Choroid plexus epithelial cell (primary cell): ENCODE results near the gene SMO.
"Not testable (repeated sequence)": the region's sequence is repeated elsewhere in the genome, so short reads cannot be mapped to it uniquely, and the experiment has no call there.

Source experiments
- DNase-seq: peaks from one replicate; pipeline ENCODE4 v3.0.0-alpha.2; 2010; ENCODE audit warnings: low read depth
- H3K4me3 ChIP-seq: 2 replicates; pipeline ENCODE4 v1.5.1; 2011; ENCODE audit warnings: low read depth, mild to moderate bottlenecking, control low read depth, low read length, moderate library complexity
- CTCF ChIP-seq: conservative IDR thresholded peaks from 2 replicates; pipeline ENCODE4 v1.5.1; 2011; ENCODE audit warnings: low read depth, mild to moderate bottlenecking, control low read depth, inconsistent platforms, low read length, moderate library complexity

SMO gene

GRCh38 chr7:129218514-129219062, 30.2 kb downstream of the SMO start:
- peak; percentile 90 for TF ChIP-seq CTCF
- H3K4me3 ChIP-seq, result no peak overlapping the region
- DNase-seq, result peak; percentile 89

DNA sequence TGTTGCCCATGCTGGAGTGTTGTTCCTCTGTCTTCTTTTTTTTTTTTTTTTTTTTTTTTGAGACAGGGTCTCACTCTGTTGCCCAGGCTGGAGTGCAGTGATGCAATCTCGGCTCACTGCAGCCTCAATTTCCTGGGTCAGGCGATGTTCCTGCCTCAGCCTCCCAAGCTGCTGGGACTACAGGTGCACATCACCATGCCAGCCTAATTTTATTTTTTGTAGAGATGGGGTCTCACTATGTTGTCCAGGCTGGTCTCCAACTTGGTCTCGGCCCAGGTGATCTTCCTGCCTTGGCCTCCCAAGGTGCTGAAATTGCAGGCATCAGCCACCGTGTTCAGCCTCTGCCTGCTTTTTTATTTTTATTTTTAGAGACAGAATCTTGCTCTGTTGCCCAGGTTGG, 30.7 kb downstream of the SMO start:
- H3K4me3 ChIP-seq, DNase-seq: not testable (repeated sequence)

DNA sequence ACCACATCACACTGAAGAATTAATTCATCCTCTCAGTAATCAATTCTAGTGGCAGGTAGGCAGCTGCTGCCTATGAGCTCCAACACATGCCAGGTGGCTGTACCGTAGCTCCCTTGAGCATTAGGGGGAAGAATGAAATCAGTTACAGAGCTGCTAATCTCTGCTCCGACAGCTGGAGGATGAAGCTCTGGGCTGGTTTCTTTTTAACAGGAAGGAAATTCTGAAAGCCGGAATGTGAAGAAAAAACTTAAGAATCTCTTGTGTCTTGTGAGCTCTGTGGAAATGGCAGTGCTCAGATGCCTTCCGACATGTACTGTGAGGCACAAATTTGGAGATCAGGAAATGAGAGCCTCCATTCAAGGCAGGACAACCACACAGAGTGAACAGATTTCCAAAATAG, 33.6 kb downstream of the SMO start:
- DNase-seq, result peak; percentile 46
- no peak for TF ChIP-seq CTCF
- H3K4me3 ChIP-seq, result no peak overlapping the region

- peak; percentile 98 for DNase-seq
- peak within 1 kb of the TSS; percentile 80 for H3K4me3 ChIP-seq
- TF ChIP-seq CTCF, result no peak
Measured at GRCh38 chr7:129224251-129225205, 36.1 kb downstream of the SMO start, which contains the start of gene AHCYL2. Gene AHCYL2, plus strand, starts transcription at chr7:129225030.

GRCh38 chr7:129225206-129225930, 36.9 kb downstream of the SMO start:
- DNase-seq, result peak; percentile 45
- no peak for TF ChIP-seq CTCF
- peak overlapping the region; percentile 80 for H3K4me3 ChIP-seq

DNA sequence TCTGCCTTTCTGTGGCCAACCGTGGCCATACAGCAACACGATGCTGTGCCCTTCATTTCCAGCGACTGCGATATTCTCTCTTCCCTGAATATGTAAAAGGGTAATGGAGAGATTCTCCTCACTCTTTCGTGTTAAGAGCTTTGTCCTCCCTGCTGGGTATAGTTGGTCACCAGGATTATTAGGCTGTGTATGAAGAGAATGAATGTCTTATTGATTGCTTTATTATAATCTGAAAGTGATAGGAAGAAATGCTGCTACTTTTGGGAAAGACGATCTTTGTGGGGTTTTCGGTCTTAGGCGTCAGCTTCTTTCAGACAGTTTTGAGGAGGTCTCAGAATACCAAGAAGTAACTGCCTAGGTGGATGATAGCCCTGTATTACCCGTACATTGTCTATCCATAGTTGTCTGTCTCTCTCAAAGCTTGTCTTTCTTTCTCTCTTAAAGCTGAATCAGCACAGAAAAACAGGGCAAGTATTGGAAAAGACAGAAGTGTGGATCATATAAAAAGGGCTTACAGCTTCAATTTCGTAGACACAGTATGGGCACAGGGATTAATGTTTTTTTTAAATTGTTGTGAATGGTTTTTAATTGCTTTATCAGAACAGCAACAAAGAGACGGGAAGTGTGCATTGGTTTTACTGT, 37.6 kb downstream of the SMO start:
- no peak for TF ChIP-seq CTCF
- peak overlapping the region; percentile 80 for H3K4me3 ChIP-seq
- peak; percentile 34 for DNase-seq
